ENCODE results near the gene ACOT11.

The ACOT11 gene

GRCh38 chr1:54593571-54594160 is 45.6 kb downstream of the ACOT11 start:
- no peak for DNase-seq

- no peak for DNase-seq
Observed at GRCh38 chr1:54594463-54594862, 46.4 kb downstream of the ACOT11 start.

GRCh38 chr1:54595956-54596498 is 48.0 kb downstream of the ACOT11 start:
- DNase-seq, result no peak

- DNase-seq, result no peak
Observed at GRCh38 chr1:54596756-54597155, 48.7 kb downstream of the ACOT11 start.

GRCh38 chr1:54597455-54598030 is 49.5 kb downstream of the ACOT11 start:
- no peak for DNase-seq

- no peak for DNase-seq
Observed at GRCh38 chr1:54599211-54599823, 51.3 kb downstream of the ACOT11 start.

- no peak for DNase-seq
Observed at GRCh38 chr1:54600947-54601721, 53.1 kb downstream of the ACOT11 start.

- no peak for DNase-seq
Observed at GRCh38 chr1:54601730-54602129, 53.7 kb downstream of the ACOT11 start.

GRCh38 chr1:54602554-54602953 is 54.5 kb downstream of the ACOT11 start:
- DNase-seq, result no peak

- DNase-seq, result no peak
Observed at GRCh38 chr1:54603241-54603640, 55.2 kb downstream of the ACOT11 start.

- DNase-seq, result no peak
Observed at GRCh38 chr1:54604051-54604450, 56.0 kb downstream of the ACOT11 start.

- no peak for DNase-seq
Observed at GRCh38 chr1:54604572-54605370, 56.7 kb downstream of the ACOT11 start.

- DNase-seq, result no peak
Observed at GRCh38 chr1:54606096-54606989, 58.3 kb downstream of the ACOT11 start.

GRCh38 chr1:54606990-54607325 is 58.9 kb downstream of the ACOT11 start:
- no peak for DNase-seq

- no peak for DNase-seq
Observed at GRCh38 chr1:54607821-54608565, 60.0 kb downstream of the ACOT11 start.

GRCh38 chr1:54608566-54609230 is 60.7 kb downstream of the ACOT11 start:
- no peak for DNase-seq

- DNase-seq, result no peak
Observed at GRCh38 chr1:54609301-54609921, 61.4 kb downstream of the ACOT11 start.

- no peak for DNase-seq
Observed at GRCh38 chr1:54610048-54610447, 62.0 kb downstream of the ACOT11 start.

GRCh38 chr1:54610601-54611580 is 62.9 kb downstream of the ACOT11 start:
- DNase-seq, result no peak
